HuH-7 (cell line): ENCODE results near the gene ST14.
"Not testable (repeated sequence)": the region's sequence is repeated elsewhere in the genome, so short reads cannot be mapped to it uniquely, and the experiment has no call there.

Experiments used
- DNase-seq: peaks from one replicate; pipeline ENCODE4 v3.0.0; 2011; ENCODE audit warnings: low spot score

ST14 gene

DNA sequence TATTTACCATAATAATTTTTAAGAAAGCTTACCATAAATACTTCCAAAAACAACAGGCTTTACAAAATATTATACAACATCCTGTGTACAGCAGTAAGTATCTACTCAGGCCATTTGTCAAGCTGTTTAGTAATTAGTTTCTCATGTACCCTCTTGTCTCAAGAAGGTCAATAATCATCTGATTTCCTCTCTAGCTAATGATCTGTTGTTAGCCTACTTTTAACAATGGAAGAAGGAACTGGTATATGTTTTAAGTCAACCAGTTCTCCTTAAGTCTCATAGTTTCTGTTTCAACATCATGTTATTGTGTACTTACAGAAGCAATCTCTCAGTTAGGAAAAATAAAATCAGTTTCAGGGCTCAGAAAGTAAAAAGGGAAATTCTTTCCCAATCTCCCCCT is 73.9 kb downstream of the ST14 start:
- not testable (repeated sequence) for DNase-seq

DNA sequence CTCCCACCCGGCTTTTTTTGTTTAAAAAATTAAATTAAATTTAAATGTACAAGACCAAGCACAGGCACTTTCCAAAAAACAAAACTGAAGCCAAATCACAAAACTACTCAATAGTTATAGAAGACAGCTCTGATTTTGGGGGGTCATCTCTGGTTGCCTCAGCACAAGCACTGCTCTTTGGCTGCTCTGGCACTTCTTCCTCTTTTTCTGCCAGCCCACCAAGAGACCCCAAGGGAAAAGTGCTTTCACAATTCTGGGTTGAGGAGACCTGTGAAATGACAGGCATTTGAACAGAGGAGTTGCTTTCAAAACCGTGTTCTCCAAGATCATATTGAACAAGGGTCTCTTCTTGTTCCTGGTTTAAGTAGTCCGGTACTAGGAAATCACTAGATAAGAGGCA is 74.3 kb downstream of the ST14 start:
- not testable (repeated sequence) for DNase-seq

DNA sequence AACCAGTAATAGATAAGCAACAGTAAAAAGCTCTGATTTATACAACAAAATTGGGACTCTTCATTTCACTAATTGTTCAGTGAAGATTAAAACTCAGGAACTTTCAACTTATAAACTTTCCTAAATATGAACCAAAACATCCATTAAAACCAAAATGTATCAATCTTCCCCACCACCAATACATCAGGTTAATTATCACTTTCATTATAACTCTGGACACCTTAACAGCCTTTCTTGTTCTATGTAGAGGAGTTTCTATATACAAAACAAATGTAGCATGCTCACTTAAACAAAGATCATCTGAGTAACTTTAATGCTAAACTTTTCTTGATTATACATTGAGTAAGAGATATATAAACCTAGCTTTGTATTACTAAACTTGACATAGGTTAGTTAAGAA is 74.7 kb downstream of the ST14 start:
- DNase-seq = no peak

DNA sequence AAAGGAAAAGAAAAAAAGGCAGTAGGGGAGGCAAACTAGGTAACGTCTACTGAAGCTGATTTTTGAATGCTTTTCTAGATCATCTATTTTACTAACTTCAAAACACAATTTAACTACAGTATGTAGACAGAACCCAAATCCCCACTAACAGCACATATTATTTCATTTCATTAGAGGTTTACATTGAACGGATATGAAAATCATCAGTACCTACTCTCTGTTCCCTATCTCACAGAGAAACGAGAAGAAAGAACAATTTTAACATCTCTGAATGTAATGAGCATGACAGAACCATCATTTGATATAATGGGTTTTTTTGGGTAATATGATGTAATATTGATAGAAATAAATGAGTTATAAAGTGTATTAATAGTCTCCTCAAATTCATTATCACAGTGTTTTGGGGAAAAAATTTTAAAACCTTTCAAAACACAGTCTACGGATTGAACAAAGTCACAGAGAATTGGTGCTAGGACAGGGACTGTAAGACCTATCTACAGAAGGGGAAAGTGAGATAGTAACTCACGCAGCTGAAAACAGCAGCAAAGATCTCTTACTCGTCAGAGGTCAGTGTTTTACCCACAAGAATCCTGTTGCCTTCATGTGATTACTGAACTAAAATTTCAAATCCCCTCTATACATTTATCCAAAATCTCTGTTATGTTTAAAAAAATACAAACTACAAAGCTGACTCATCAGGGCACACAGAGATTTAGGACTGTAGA is 77.9 kb downstream of the ST14 start:
- no peak for DNase-seq

DNA sequence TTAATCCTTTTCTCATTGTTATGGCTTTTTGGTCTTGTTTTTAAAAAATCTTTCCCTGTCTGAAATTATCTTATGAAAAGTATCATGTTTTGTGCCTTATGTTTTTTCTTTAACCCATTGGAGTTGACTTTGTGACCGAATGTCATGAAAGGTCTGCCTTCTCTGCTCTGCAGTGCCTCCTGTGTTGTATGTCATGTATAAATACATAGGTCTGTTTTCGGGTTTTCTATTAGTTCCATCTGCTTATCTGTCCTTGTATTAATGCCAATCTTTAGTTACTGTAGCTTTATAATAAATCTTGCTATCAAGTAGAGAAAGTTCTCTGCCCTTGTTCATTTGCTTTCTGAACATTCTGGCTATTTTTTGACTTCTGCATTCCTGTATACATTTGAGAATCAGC is 82.1 kb downstream of the ST14 start:
- no peak for DNase-seq

DNA sequence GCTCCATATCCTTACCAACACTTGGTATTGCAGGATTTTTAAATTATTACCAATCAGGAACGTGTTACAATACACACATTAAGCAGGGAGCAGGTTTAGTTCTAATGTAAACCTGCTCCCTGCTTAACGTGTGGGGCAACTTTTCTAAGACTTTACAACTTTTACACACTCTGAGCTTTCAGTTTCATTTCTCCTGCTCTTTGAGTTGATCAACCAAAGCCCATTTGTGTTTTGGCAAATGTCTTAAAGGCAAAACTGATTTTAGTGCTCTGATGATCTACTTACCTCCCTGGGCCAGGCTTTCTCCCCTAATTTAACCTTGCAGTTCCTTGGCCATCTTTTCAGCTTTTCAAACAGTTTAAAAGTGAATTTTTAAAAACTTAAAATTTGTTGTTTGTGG is 84.2 kb downstream of the ST14 start:
- DNase-seq = no peak

DNA sequence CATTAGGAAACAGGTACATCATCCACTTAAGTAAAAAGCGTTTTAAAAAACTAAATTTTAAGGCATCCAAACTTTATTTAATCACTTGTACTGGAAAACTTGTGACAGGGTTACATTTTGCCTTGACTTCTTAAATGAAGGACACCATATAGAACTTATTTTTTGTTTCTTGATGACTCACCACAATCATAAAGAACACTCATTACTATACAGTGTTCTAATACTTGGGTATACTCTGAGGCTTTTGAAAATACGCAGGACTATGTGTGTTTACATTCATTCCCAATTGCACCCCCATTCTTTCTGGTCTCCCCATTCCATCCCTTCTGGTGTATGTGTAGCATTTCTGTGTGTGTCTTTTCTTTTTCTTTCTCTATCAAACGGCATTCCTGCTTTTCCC is 85.3 kb downstream of the ST14 start:
- DNase-seq = no peak

DNA sequence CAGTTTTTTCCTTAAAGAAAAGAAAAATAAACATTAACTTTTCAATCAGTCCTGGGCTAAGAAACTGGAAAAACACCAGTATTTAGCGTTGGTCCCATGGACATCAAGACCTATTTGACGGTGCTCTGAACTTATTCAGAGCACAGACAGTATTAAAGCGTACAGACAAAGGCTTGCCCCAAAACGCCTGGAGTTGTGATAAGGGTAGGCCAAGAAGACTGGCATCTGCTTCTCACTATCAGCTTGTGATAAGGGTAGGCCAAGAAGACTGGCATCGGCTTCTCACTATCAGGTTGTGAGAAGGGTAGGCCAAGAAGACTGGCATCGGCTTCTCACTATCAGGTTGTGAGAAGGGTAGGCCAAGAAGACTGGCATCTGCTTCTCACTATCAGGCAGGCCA is 85.8 kb downstream of the ST14 start:
- not testable (repeated sequence) for DNase-seq

DNA sequence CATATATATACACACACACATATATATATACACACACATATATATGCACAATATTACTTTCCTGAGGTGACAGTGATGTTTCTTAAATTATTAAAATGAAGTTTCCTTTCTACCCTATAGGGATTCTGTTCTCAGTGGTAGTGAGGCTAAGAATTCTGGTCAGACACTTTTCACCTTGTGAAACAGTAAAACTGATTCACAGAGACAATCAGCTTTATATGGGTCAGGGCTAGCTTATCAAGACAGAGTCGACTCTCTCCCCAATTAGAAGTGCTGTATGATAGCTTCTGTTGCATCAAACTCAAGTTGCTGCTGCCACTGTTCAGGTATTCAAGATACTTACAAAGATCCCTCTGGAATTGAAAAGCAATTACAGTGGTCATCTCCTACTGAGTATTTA is 86.7 kb downstream of the ST14 start:
- no peak for DNase-seq

DNA sequence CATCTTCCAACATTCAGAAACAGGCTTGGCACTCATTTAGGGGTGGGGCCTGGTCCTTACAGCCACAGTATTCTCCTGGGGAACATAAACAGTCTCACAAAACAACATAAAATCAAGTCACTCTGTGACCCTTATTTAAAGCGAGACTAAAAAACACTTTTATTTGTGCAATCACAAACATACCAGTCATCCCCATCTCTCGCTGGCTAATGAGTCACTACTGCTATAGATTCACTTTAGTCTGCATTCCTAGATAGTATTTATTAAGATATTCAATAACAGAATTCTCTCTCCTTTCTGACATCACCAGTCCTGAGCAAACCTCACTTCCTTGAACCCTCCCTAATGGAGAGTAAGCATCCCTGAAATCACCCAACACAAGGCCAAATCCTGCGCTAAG is 87.2 kb downstream of the ST14 start:
- DNase-seq = no peak

DNA sequence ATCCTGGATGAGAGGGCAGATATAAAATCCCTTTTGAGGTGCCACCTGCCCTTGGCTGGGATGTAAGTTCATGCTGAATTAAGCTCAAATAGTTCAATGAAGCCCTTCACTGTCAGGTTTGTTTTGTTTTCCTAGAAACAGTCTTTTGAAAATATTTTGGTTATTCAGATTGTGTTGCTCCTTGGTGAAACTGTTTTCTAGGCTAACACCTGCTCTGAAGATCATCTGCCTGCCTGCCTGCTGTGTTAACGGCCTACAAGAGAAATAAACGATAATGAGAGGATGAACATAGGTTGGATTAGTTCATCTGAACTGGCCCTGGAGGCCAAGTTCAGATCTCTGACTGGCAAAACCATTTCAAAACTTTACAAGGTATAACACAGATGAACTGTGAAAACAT is 87.7 kb downstream of the ST14 start:
- no peak for DNase-seq

DNA sequence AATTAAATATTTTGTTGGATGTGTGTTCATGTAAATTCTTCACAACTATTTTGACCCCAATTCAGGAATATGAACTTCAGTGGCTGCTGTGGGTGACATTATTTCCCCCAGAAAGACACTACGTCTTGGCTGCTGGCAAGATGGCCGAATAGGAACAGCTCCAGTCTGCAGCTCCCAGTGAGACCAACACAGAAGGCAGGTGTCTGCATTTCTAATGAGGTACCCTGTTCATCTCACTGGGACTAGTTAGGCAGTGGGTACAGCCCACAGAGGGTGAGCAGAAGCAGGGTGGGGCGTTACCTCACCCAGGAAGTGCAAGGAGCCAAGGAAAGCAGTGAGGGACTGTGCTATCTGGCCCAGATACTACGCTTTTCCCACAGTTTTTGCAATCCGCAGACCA is 89.8 kb downstream of the ST14 start:
- DNase-seq = no peak

DNA sequence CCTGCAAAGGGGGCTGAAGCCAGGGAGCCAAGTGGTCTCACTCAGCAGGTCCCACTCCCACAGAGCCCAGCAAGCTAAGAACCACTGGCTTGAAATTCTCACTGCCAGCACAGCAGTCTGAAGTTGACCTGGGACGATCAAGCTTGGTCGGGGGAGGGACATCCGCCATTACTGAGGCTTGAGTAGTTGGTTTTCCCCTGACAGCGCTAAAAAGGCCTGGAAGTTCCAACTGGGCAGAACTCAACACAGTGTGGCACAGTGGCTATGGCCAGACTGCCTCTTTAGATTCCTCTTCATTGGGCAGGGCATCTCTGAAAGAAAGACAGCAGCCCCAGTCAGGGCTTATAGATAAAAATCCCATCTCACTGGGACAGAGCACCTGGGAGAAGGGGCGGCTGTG is 90.3 kb downstream of the ST14 start:
- not testable (repeated sequence) for DNase-seq

DNA sequence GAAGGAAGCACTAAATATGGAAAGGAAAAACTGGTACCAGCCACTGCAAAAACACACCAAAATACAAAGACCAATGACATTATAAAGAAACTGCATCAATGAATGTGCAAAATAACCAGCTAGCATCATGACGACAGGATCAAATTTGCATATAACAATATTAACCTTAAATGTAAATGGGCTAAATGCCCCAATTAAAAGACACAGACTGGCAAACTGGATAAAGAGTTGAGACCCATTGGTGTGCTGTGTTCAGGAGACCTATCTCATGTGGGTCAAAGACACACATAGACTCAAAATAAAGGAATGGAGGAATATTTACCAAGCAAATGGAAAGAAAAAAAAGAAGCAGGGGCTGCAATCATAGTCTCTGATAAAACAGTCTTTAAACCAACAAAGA is 92.2 kb downstream of the ST14 start:
- not testable (repeated sequence) for DNase-seq
